Measurements from ENCODE around the gene LPIN1. TPM values are rescaled to one million over a fixed set of nuclear protein-coding genes. Genes with fewer than 3 reads are reported as not detected.

Gene LPIN1
- total RNA-seq, 1 donor from 2014 or later, result 23.4 TPM

DNA sequence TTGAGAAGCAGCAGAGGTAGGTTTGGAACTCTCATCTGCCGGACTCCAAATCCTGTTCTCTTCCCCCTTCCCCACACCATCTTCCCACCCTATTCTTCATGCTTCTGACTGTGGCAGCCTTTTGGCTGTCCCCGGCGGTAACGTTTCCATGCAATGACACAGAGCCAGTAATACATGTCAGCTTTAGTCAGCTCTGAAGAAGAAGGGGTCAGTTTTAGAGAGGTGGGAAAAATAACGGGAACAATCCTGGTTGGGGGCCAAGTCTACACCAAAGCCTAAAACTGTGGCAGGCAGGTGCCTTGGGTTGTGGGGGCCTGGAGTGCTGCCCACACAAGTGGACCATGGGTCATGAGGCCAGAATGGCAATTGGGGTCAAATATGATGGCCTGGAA lies 106.8 kb downstream of the LPIN1 start:
- H3K4me3 Mint-ChIP-seq (ENCODE audit: unreplicated experiment), result no peak overlapping the region
- H3K9me3 Mint-ChIP-seq (ENCODE audit: unreplicated experiment), result peaks cover 22% of the 10 kb centered on the region
- no peak for FAIRE-seq
- Histone ChIP-seq H3K27ac (ENCODE audit: low read depth, low read length) (no peak overlapping the region), H3K9ac (ENCODE audit: low read length) (no peak overlapping the region), H3K27me3 (ENCODE audit: insufficient read depth, low read length) (peaks cover 7% of the 10 kb centered on the region), H2AFZ (ENCODE audit: low read depth, low read length) (no peak overlapping the region), H3K79me2 (ENCODE audit: insufficient read depth, low read length) (no peaks in the 10 kb centered on the region), H3K4me1 (ENCODE audit: insufficient read depth, low read length) (peaks cover 5% of the 10 kb centered on the region), H4K20me1 (ENCODE audit: insufficient read depth, low read length) (no peaks in the 10 kb centered on the region), H3K36me3 (ENCODE audit: insufficient read depth, low read length) (no peaks in the 10 kb centered on the region), H3K9me3 (ENCODE audit: insufficient read depth, low read depth, low read length) (peaks cover 1% of the 10 kb centered on the region), H3K4me2 (ENCODE audit: low read length) (no peak overlapping the region), H3K4me3 (ENCODE audit: insufficient read depth, low read depth, low read length) (no peak overlapping the region)
- no peak for DNase-seq (ENCODE audit: low read depth)
- peaks cover 5% of the 10 kb centered on the region for H3K36me3 Mint-ChIP-seq (ENCODE audit: low read depth, unreplicated experiment)
- TF ChIP-seq EZH2 (IDR thresholded peaks at IDR 0.05; ENCODE audit: insufficient read depth, low read length), result no peak
- TF ChIP-seq, protein P1, sequence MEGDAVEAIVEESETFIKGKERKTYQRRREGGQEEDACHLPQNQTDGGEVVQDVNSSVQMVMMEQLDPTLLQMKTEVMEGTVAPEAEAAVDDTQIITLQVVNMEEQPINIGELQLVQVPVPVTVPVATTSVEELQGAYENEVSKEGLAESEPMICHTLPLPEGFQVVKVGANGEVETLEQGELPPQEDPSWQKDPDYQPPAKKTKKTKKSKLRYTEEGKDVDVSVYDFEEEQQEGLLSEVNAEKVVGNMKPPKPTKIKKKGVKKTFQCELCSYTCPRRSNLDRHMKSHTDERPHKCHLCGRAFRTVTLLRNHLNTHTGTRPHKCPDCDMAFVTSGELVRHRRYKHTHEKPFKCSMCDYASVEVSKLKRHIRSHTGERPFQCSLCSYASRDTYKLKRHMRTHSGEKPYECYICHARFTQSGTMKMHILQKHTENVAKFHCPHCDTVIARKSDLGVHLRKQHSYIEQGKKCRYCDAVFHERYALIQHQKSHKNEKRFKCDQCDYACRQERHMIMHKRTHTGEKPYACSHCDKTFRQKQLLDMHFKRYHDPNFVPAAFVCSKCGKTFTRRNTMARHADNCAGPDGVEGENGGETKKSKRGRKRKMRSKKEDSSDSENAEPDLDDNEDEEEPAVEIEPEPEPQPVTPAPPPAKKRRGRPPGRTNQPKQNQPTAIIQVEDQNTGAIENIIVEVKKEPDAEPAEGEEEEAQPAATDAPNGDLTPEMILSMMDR (IDR thresholded peaks at IDR 0.05; ENCODE audit: insufficient read depth, low read depth, low read length), result no peak
- no peaks in the 10 kb centered on the region for H3K4me1 Mint-ChIP-seq (ENCODE audit: low read depth, unreplicated experiment)
- H3K27ac Mint-ChIP-seq (ENCODE audit: unreplicated experiment), result no peak overlapping the region
- peaks cover 45% of the 10 kb centered on the region for H3K27me3 Mint-ChIP-seq (ENCODE audit: low read depth, unreplicated experiment)

DNA sequence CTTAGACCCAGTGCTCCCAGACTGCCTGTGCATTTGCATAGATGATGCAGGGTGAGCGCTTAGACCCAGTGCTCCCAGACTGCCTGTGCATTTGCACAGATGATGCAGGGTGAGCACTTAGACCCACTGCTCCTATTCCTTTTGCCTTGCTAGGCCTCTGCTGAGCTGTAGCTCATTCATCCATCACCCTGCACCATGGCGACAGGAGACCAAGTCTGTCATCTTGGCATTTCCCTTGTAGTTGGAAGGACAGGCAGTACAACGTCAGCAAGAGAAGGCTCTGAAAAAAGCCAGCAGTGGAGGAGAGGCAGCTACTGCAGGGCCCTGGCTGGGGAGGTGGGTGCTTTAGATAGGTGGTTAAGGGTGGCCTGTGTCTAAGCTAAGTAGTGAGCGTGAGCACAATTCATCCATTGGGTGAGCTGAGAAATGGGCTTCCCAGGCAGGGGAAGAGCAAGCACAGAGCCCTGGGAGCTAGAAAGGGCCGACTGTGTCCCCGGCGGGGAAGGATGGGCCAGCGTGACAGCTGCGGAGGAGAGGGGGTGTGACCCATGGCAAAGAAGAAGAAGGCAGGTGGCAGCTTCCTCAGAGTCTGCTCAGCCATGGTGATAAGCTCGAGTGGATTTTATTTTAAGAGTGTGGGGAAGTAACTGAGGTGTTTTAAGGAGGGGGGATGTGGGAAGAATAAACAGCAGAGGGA lies 108.8 kb downstream of the LPIN1 start:
- H2AFZ ChIP-seq (ENCODE audit: low read depth, low read length), result no peak overlapping the region
- no peak overlapping the region for H3K4me3 ChIP-seq (ENCODE audit: insufficient read depth, low read depth, low read length)
- no peak overlapping the region for H3K27ac Mint-ChIP-seq (ENCODE audit: unreplicated experiment)
- H3K79me2 ChIP-seq (ENCODE audit: insufficient read depth, low read length), result no peaks in the 10 kb centered on the region
- H3K4me1 ChIP-seq (ENCODE audit: insufficient read depth, low read length), result no peaks in the 10 kb centered on the region
- no peak overlapping the region for H3K9ac ChIP-seq (ENCODE audit: low read length)
- H3K4me3 Mint-ChIP-seq (ENCODE audit: unreplicated experiment), result no peak overlapping the region
- no peak for TF ChIP-seq EZH2 (IDR thresholded peaks at IDR 0.05; ENCODE audit: insufficient read depth, low read length)
- TF ChIP-seq, protein P1 (IDR thresholded peaks at IDR 0.05; ENCODE audit: insufficient read depth, low read depth, low read length), result no peak
- H4K20me1 ChIP-seq (ENCODE audit: insufficient read depth, low read length), result no peaks in the 10 kb centered on the region
- H3K36me3 Mint-ChIP-seq (ENCODE audit: low read depth, unreplicated experiment), result peaks cover 10% of the 10 kb centered on the region
- H3K9me3 Mint-ChIP-seq (ENCODE audit: unreplicated experiment), result peaks cover 29% of the 10 kb centered on the region
- H3K4me2 ChIP-seq (ENCODE audit: low read length), result no peak overlapping the region
- H3K4me1 Mint-ChIP-seq (ENCODE audit: low read depth, unreplicated experiment), result no peaks in the 10 kb centered on the region
- H3K36me3 ChIP-seq (ENCODE audit: insufficient read depth, low read length), result no peaks in the 10 kb centered on the region
- peaks cover 12% of the 10 kb centered on the region for H3K9me3 ChIP-seq (ENCODE audit: insufficient read depth, low read depth, low read length)
- H3K27ac ChIP-seq (ENCODE audit: low read depth, low read length), result no peak overlapping the region
- peaks cover 7% of the 10 kb centered on the region for H3K27me3 ChIP-seq (ENCODE audit: insufficient read depth, low read length)
- FAIRE-seq (no peak), DNase-seq (ENCODE audit: low read depth) (no peak)
- H3K27me3 Mint-ChIP-seq (ENCODE audit: low read depth, unreplicated experiment), result peaks cover 42% of the 10 kb centered on the region

DNA sequence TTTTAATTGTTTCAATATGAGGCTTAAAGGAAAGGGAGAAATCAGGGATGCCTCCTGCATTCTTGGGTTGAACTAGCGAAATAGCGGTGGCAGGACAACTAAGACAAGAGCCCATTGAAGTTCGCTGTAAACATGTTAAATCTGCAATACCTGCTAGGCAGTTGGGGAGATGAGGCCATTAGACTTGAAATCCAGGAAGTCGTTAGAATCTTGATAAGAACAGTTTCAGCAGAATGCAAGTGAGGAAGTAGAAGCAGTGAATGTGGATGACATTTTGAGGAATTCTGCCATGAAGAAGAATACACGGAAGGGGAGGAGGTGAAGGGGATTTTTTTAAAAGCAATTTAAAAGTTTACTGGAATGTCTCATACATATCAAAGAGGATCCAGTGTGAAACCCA lies 109.7 kb downstream of the LPIN1 start:
- Histone ChIP-seq H3K9ac (ENCODE audit: low read length) (no peak overlapping the region), H3K36me3 (ENCODE audit: insufficient read depth, low read length) (no peaks in the 10 kb centered on the region), H3K27me3 (ENCODE audit: insufficient read depth, low read length) (peaks cover 9% of the 10 kb centered on the region), H2AFZ (ENCODE audit: low read depth, low read length) (no peak overlapping the region), H4K20me1 (ENCODE audit: insufficient read depth, low read length) (no peaks in the 10 kb centered on the region), H3K79me2 (ENCODE audit: insufficient read depth, low read length) (no peaks in the 10 kb centered on the region), H3K9me3 (ENCODE audit: insufficient read depth, low read depth, low read length) (peaks cover 14% of the 10 kb centered on the region), H3K4me3 (ENCODE audit: insufficient read depth, low read depth, low read length) (no peak overlapping the region), H3K4me2 (ENCODE audit: low read length) (no peak overlapping the region), H3K4me1 (ENCODE audit: insufficient read depth, low read length) (no peaks in the 10 kb centered on the region), H3K27ac (ENCODE audit: low read depth, low read length) (no peak overlapping the region)
- H3K27ac Mint-ChIP-seq (ENCODE audit: unreplicated experiment), result no peak overlapping the region
- no peak for TF ChIP-seq EZH2 (IDR thresholded peaks at IDR 0.05; ENCODE audit: insufficient read depth, low read length)
- TF ChIP-seq, protein P1 (IDR thresholded peaks at IDR 0.05; ENCODE audit: insufficient read depth, low read depth, low read length), result no peak
- DNase-seq (ENCODE audit: low read depth) (no peak), FAIRE-seq (no peak)
- no peak overlapping the region for H3K4me3 Mint-ChIP-seq (ENCODE audit: unreplicated experiment)
- H3K36me3 Mint-ChIP-seq (ENCODE audit: low read depth, unreplicated experiment), result peaks cover 10% of the 10 kb centered on the region
- H3K27me3 Mint-ChIP-seq (ENCODE audit: low read depth, unreplicated experiment), result peaks cover 42% of the 10 kb centered on the region
- H3K9me3 Mint-ChIP-seq (ENCODE audit: unreplicated experiment), result peaks cover 29% of the 10 kb centered on the region
- H3K4me1 Mint-ChIP-seq (ENCODE audit: low read depth, unreplicated experiment), result no peaks in the 10 kb centered on the region
